Esophagus muscularis mucosa (tissue), 4 donors: ENCODE measurements around the gene TBC1D13. TPM values are rescaled to one million over a fixed set of nuclear protein-coding genes. Genes with fewer than 3 reads are reported as not detected.

ENCODE experiments used
- DNase-seq: peaks from one replicate; pipeline ENCODE4 v3.0.0-alpha.2; 2017; ENCODE audit errors: extremely low spot score
- H3K27ac ChIP-seq, 4 donors: fragments of 200-600 bp; sonication (generic); replicated peaks in 1 of 4; 1 replicate in 3 of 4; 2 replicates in 1 of 4; pipeline ENCODE4 v1.5.1; 2016 to 2019; ENCODE audit warnings: mild to moderate bottlenecking in 1 of 4
- H3K27me3 ChIP-seq, 4 donors: fragments of 200-600 bp; sonication (generic); one replicate each; pipeline versions ENCODE4 v1.5.1 to v1.6.0; 2016 to 2019
- H3K36me3 ChIP-seq, 4 donors: fragments of 200-600 bp; sonication (generic); one replicate each; pipeline ENCODE4 v1.5.1; 2016 to 2019
- H3K4me1 ChIP-seq, 4 donors: fragments of 200-600 bp; sonication (generic); one replicate each; pipeline ENCODE4 v1.5.1; 2016 to 2019
- H3K4me3 ChIP-seq, 4 donors: fragments of 200-600 bp; sonication (generic); 1 replicate in 2 of 4; 2 replicates in 2 of 4; pipeline ENCODE4 v1.5.1; 2016 to 2019; ENCODE audit warnings: mild to moderate bottlenecking in 4 of 4, moderate library complexity in 1 of 4
- H3K9me3 ChIP-seq, 4 donors: fragments of 200-600 bp; sonication (generic); 1 replicate in 3 of 4; 2 replicates in 1 of 4; pipeline ENCODE4 v1.5.1; 2016 to 2019
- CTCF ChIP-seq, 3 experiments: fragments of 200-600 bp in 2 of 3; fragments of 450-650 bp in 1 of 3; sonication (generic) in 2 of 3; IDR thresholded peaks; one replicate each; pipeline ENCODE4 v1.5.1; 2017 to 2019; ENCODE audit warnings: antibody characterized with exemption in 3 of 3, mild to moderate bottlenecking in 2 of 3, moderate library complexity in 1 of 3
- EP300 ChIP-seq: sonication (generic); formaldehyde crosslinking; IDR thresholded peaks from one replicate; pipeline ENCODE4 v1.6.1; 2017; ENCODE audit warnings: antibody characterized with exemption
- POLR2A ChIP-seq: fragments of 450-650 bp; IDR thresholded peaks from one replicate; pipeline ENCODE4 v1.6.1; 2017; ENCODE audit warnings: antibody characterized with exemption, moderate library complexity, mild to moderate bottlenecking, low read depth
- POLR2AphosphoS5 ChIP-seq, 2 donors: sonication (generic); formaldehyde crosslinking; IDR thresholded peaks; one replicate each; pipeline ENCODE4 v1.6.1; 2017; ENCODE audit warnings: antibody characterized with exemption in 2 of 2
- WGBS: methylation state at CpG from one replicate; pipeline ENCODE4 v1.1.5; 2018; 5-methylcytosine and 5-hydroxymethylcytosine counted together
- intact Hi-C: fragments of 100-400 bp; cut with DNase I; formaldehyde crosslinking; loops from one replicate; pipeline ENCODE4 v1.15.1; 2023
- total RNA-seq, 4 donors: library from RNA; depleted of rRNA; stranded (reverse); fragments of >200 nt; gene quantifications; one replicate each; pipeline versions ENCODE4 v1.1.0 to v1.2.1, GENCODE V29; 2016

Gene TBC1D13
- total RNA-seq, 4 donors from 2014 or later = 12.4 to 20.8 (median 16.1) TPM

DNA sequence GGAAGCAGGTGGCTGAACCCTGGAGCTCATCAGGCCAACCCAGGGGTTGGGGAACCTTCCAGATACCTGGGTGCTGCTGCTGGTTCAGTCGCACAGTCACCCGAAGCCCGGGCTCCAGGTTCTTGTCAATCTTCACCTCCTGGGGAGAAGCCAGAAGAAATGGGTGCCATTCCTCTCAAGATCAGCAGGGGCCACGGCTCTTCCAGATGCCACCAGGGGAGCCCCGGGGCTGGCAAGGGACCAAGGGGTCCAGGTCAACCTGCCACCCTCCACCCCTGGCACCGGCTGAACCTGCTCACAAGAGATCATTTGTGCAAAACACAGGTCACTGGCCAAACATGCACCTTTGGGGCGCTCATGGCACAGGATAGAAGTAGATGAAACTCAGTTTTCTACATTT is 37.9 kb downstream of the TBC1D13 start:
- Histone ChIP-seq H3K9me3 (no peaks in the 10 kb centered on the region), H3K36me3 (peaks cover 19 to 77% (median 68%) of the 10 kb centered on the region in 4 donors), H3K27ac (no peak overlapping the region), H3K4me3 (no peak overlapping the region), H3K27me3 (no peaks in the 10 kb centered on the region), H3K4me1 (peaks cover 14 to 27% (median 22%) of the 10 kb centered on the region in 4 donors)
- no peak for DNase-seq
- intact Hi-C loops = no loop called here
- 82% methylated on average over 7 of the region's 7 CpGs for whole genome bisulfite sequencing
- TF ChIP-seq CTCF (IDR thresholded peaks at IDR 0.05) (no peak), EP300 (no peak), POLR2A (no peak), POLR2AphosphoS5 (IDR thresholded peaks at IDR 0.05) (no peak)

- H3K27ac ChIP-seq = no peak overlapping the region
- peaks cover 14 to 23% (median 21%) of the 10 kb centered on the region in 4 donors for H3K4me1 ChIP-seq
- 94% methylated on average over 20 of the region's 22 CpGs for WGBS
- no peak for DNase-seq
- no peaks in the 10 kb centered on the region for H3K9me3 ChIP-seq
- H3K36me3 ChIP-seq = peaks cover 19 to 68% (median 62%) of the 10 kb centered on the region in 4 donors
- H3K27me3 ChIP-seq = no peaks in the 10 kb centered on the region
- no peak for TF ChIP-seq CTCF (IDR thresholded peaks at IDR 0.05)
- intact Hi-C loops = no loop called here
- no peak overlapping the region for H3K4me3 ChIP-seq
Measured at GRCh38 chr9:128825923-128826700, 39.1 kb downstream of the TBC1D13 start.

- H3K4me1 ChIP-seq = peaks cover 14 to 23% (median 21%) of the 10 kb centered on the region in 4 donors
- peak overlapping the region in 1 of 4 donors; percentile 91 for H3K27ac ChIP-seq
- TF ChIP-seq POLR2AphosphoS5 (IDR thresholded peaks at IDR 0.05) (no peak), EP300 (no peak), POLR2A (no peak), CTCF (IDR thresholded peaks at IDR 0.05) (no peak)
- peaks cover 10 to 46% (median 43%) of the 10 kb centered on the region in 4 donors for H3K36me3 ChIP-seq
- intact Hi-C loops = no loop called here
- DNase-seq = no peak
- H3K9me3 ChIP-seq = no peaks in the 10 kb centered on the region
- no peaks in the 10 kb centered on the region for H3K27me3 ChIP-seq
- WGBS = 96% methylated on average over 8 of the region's 8 CpGs
- H3K4me3 ChIP-seq = no peak overlapping the region
Measured at GRCh38 chr9:128828267-128828666, 41.2 kb downstream of the TBC1D13 start.

GRCh38 chr9:128828719-128829452 is 41.8 kb downstream of the TBC1D13 start:
- H3K9me3 ChIP-seq = no peaks in the 10 kb centered on the region
- peak overlapping the region; percentile 60 to 91 (median 80) for H3K27ac ChIP-seq
- peaks cover 14 to 23% (median 21%) of the 10 kb centered on the region in 4 donors for H3K4me1 ChIP-seq
- peak overlapping the region; percentile 75 to 95 (median 82) for H3K4me3 ChIP-seq
- WGBS = 42% methylated on average over 14 of the region's 18 CpGs
- H3K36me3 ChIP-seq = peaks cover 10 to 46% (median 37%) of the 10 kb centered on the region in 4 donors
- DNase-seq = no peak
- no peak for TF ChIP-seq POLR2AphosphoS5 (IDR thresholded peaks at IDR 0.05)
- TF ChIP-seq POLR2A = no peak
- no peak for TF ChIP-seq CTCF (IDR thresholded peaks at IDR 0.05)
- TF ChIP-seq EP300 = no peak
- intact Hi-C loops = no loop called here
- H3K27me3 ChIP-seq = no peaks in the 10 kb centered on the region
